NCI-H510A treated with DMSO at 0.1 percent for 48 hours (cell line): ENCODE data around the gene INSIG2.

Experiments used
- DNase-seq: peaks from one replicate; lab custom pipeline; 2025; lab: John Stamatoyannopoulos, UW

INSIG2 gene

DNA sequence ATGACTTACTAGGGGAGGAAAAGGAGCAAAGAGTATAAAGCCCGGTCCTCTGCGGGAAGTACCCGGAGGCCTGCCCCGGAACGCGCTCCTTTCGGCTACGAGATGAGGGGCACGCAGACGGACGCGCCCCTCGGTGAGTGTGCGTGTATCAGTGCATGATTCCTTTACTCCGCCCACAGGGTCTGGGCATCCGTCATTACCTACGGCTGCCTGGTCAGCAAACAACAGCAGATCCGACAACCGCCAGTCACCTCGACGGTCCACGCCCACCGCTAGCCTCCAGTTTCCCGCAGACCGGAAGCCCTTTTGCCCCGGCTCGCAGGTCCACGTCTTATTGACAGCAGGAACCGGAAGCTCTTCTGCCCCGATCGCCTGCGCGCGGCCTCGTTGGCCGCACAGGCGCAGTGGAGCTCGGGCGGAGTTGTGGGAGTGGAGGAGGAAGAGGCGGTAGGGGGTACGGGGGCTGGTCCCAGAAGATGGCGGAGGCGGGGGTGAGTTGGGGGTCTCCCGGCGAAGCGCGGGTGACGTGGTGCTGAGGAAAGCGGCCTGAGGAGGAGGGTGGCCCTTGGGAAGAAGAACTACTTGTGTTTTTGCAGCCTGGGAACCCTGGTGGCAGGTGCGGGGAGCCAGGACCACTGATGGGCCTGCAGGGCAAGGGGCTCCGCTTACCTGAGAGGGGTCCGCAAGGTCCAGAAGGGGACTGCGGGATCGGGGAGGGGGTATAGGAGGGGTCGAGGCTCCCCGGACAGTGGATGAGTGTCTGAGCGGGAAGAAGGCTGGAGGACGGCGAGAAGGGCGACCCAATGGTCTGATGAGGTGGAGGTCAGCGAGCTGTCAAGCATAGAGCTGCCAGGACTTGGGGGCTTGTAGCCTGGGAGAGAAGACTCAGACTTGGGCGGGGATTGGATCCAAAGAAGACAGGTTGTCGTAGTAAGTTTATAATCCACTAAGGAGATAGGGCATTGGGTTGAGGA is at the start of gene INSIG2:
INSIG2 (plus strand) TSS at position 421 of the 974 bp plus-strand sequence. CDS start 8,086 bp downstream, outside the sequence.
- DNase-seq: peak; percentile 97

DNA sequence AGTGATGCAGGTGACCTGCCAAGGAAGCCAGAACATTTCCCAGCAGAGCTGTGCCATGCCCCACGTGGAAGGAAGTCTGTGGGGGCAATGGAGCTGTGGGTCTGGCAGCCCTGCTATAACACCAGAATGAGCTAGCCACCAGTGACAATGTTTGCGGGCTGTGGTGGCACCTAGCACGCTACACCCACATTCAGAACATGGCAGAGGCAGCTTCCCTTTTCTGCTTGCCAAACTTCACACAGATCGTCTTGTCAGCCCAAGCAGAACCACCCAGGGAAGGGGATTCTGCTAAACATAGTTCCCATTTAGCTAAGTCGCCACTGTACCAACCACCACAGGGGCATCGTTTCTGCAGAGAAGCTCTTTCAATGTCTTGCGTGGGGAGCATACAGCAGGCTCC is 47.4 kb upstream of the INSIG2 start:
- no peak for DNase-seq

DNA sequence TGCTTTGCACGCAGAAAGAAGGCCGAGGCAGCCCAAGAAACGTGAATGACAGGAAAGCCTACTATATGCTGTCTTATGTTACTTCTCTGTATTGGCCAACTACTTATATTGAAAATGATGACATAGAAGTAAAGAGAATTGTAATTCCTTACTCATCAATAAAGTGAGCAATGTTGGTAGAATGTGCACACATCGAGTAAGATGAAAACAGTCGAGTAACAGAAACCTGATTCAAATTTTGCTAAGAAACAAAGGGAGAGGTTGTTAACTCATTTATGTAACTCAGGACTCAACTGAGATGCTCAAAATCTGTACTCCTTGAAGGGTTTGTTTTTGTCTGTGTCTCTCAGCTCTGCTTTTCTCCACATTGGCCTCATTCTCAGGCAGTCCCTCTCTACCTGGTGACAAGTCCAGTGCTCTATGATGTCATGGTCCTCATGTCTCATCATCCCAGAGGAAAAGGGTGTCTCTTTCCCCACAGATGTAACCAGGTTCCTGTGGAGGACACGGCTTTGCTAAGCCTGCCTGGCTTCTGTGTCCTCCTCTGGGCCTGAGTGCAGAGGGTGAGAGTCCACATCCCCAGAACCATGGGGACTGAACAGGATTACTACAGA is 44.1 kb upstream of the INSIG2 start:
- DNase-seq: no peak

DNA sequence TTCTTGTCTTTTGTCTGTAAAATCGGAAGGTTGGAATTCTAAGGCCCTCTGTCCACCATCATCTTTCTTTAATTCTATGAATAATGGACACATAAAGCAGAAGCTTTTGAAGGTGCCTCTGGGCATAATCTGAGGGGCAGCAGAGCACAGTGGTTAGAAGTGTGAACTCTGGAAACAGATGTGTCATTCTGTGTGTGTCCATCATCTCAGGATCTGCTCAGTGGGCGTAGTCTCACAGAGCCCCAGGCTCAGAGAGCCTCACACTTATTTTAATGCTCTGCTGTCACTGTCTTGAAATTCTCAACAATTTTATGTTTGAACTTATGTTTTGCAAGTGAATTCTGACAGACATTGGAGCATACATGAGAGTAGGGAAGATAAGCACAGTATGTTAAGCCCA is 43.4 kb upstream of the INSIG2 start:
- DNase-seq: no peak

DNA sequence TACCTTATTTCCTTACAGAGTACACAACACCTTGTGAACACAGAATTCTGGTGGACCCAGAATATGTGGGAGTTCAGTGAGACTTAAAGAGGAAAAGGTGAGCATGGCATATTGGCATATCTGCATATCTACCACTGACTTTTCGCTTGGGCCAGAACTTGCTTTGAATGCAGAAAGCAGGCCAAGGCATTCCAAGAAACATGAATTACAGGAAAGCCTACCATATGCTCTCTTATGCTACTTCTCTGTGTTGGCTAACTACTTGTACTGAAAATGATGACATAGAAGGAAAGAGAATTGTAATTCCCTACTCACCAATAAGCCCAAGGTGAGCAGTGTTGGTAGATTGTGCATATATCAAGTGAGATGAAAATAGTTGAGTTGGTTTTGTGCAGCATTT is 43.0 kb upstream of the INSIG2 start:
- no peak for DNase-seq

DNA sequence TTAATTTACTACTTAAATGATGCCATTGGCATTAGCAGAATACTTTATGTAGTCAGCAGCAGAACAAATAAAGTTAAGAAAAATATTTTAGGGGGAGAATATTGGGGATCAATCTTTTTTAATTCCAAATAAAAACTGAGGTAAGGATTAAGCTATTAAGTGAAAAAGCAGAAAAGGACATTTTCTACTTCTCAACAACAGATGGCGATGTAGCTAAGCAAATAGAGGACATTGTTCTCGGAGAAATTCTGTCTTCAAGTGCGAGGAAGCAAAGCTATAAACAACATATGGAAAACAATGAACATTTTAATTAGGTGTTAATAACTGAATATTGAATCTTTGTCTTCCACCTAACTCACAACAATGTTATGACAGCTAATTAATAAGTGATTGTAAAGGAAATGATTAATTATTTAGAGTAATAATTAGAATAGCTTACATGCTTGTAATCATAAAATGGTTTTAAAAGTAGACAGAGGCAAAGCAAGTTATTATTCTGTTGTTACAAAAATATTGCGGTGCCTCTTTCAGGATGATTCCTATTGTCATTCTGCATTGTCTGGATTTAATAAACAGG is 41.5 kb upstream of the INSIG2 start:
- DNase-seq: peak; percentile 40

DNA sequence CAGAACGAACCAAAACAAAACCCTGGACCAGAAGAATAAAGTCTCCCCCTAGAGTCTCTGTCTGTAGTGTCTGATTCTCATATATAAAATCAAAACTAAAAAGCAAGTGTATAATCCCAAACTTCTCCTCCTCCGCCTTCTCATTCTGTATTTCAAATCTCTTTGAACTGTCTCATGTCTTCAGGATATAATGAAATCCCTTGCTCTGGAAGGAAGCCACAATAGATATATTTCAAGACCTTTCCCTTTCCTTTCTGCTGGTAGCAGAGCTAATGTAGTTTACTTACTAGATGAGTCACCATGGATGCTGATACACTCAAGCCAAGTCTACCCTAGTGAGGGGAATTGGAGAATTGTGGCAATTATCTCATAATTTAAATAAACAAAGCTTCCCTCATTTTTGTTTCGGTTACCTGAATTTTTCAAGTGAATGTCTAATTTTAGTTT is 40.9 kb upstream of the INSIG2 start:
- no peak for DNase-seq

DNA sequence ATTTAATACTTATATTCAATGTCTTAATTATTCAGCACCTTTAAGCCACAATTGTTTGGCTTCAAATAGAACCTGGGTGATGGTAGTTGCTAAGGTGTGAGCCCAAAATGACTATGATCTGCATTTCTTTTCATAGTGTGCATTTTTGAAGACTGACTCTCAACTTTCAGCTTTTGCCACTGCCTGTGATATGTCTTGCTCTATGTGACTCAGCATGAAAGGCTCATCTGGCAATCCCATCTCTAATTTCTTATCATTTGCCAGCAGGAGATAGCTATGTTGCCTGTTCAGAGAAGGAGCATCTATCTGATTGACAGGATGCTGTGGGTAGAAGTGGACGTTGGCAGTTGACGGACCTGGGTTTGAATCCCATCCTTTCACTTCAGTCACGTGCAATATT is 39.9 kb upstream of the INSIG2 start:
- DNase-seq: no peak

DNA sequence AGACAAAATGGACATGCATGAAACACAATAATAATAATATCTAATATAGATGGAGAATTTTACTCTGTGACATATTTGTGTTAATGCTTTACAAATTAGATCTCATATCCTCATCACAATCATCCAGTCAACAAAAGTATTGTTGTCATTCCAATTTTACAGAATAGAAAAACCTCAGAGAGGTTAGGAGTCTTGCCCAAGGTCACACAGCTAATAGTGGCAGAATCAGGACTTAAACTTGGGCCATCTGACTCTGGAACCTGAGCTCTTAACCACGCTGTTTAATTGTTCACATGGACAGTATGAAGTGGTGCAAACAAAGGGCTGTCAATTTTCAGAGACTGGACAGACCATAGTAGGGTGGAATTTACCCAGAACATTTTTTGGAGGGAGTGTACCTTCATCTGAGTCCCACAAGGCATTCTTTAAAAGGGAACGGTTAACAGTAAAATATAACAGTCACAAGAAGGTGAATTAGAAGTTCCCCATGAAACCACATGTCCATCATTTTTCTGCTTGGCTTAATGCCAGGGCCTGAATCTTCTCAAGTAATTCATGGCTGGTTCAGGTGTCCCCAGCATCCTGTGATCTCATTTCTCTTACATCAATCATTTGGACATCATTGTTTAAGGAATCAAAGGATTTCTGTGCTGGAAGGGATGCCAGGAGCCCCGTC is 39.0 kb upstream of the INSIG2 start:
- no peak for DNase-seq

DNA sequence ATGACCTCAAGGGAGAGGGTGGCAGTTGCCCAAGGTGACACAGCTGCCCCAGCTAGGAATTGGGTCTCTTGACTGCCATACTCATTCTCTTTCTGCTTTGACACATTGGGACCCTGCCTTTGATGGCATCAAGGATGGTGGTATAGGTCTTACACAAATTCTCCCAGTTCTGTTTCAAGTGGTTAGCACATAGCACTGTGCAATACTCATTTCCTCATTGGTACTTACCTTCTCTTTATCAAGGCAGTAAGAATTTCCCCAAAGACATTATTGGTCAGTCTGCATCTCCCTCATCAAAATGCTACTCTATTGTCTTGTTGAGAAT is 38.5 kb upstream of the INSIG2 start:
- no peak for DNase-seq

DNA sequence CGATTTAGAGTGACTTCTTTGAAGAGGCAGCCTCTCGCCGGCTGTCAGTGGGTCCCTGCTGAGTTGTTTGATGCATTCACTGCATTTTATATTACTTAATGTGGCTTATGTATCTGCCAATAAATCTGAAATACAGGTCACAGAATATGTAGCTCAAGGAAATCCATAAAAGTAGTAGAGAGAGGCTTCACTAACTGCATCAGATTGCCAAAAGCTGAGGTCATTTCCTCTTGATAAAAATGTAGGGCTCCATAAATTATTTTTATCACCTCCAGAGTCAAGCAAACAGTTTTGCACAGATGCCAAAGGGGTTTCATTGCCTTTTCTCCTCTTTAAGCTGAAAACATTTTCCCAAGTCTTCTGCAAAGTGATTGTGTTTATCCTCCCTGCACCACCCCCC is 37.9 kb upstream of the INSIG2 start:
- no peak for DNase-seq

DNA sequence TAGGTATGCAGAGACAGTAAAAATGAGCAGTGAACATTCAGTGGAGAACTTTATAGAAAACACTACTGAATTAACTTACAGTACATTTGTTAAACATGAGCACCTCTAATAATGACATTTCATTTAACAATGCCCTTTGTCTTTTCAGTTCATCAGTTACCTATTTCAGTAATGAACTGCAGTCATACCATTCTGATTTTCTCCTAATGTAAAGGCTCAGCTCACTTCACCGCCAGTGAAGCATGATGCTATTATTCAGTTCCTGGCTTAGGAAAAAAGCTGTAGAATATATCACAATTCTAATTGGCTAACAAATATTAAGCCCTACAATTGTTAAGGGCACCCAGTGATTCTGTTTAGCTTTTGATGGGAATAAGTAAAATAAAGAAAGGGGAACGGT is 37.3 kb upstream of the INSIG2 start:
- no peak for DNase-seq

DNA sequence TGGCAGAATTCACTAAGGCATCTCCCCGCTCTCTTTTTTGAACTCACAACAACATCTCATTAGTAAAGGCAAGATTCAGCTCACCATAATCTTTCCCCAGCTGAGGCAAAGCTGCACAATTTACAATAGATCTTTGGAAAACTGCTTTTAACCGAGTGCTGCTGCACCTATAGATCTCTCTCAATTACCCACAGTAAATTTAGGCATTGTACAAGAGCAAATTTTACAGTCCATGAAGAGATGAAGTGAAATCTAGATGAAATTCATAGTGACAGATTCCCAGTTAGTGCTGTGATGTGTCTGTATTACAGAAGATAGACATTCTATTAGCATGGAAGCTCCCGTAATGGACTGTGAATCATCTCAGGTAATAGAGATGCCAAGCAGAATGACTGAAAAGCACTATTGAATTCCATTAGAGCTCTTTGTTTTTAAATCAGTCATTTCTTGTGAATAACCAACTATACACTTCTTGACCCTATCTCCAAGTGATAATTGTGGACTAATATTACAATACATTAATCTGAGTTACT is 36.4 kb upstream of the INSIG2 start:
- no peak for DNase-seq

DNA sequence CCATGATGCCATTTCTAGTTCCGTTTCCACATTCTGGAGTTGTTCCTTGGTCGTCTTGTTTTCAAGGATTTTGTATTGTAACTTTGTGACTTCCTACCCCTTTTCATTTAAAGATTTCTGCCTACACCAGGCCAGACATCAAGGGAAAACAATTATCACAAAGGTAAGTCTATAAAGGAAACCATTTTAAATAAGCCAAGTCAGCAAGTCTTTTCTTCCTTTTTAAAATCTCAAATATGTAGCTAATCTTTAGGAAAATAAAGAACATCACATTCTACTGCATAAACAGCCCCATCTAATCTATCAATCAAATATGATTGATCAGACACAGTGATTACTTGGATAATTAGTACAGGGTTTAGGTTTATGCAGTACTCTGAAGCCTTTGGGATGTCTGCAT is 35.8 kb upstream of the INSIG2 start:
- DNase-seq: no peak

DNA sequence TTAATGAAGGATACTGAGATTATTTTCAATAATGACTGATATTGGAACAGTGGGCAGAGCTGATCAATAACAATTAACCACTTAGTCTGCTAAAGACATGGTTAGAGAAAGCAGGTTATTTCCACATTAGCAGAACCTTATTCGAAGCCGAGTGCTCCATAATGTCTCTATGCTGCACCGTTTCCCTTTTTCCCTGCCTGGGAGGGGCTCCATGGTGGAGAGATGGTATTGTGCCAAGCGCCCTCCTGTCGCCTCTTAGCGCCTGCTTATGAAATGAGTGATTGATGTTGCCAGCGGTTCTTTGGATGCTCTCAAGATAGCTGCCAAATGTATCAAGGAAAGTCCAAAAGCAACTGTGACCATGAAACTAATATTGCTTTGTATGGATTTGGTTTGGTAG is 34.6 kb upstream of the INSIG2 start:
- DNase-seq: no peak

DNA sequence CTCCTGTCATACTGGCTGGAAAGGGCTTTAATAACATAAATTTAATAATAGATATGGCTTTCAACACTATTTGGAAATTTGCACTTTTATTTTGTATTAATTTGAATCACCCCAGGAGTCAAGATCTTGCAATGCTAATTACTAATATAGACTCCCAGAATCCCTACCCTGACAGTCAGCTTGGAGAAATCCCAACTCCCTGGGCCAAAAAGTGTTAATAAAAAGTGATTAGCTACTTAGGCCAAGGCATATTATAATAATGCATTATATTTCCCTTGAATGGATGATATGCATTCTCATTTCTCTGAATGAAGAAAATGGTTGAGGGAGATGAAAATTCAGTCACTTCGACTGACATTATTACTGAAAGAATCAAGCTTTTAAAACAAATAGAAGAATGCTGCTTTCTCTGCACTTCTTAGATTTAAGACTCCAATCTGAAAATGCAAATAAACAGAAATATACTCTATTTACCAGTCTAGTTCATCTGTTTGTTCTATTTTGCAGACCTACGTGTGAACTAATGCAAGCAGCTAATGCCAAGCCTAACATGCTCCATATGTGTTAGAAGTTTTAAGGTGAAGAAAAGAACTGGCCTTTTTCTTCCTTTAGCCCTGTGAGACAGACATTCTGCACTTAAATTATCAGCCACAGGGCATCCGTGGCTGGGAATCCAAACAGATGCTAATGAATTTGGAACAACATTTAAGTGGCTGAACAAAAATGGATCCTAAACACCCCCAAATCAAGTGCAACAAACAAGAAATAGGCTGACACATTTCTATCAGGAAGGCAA is 33.9 kb upstream of the INSIG2 start:
- DNase-seq: no peak

DNA sequence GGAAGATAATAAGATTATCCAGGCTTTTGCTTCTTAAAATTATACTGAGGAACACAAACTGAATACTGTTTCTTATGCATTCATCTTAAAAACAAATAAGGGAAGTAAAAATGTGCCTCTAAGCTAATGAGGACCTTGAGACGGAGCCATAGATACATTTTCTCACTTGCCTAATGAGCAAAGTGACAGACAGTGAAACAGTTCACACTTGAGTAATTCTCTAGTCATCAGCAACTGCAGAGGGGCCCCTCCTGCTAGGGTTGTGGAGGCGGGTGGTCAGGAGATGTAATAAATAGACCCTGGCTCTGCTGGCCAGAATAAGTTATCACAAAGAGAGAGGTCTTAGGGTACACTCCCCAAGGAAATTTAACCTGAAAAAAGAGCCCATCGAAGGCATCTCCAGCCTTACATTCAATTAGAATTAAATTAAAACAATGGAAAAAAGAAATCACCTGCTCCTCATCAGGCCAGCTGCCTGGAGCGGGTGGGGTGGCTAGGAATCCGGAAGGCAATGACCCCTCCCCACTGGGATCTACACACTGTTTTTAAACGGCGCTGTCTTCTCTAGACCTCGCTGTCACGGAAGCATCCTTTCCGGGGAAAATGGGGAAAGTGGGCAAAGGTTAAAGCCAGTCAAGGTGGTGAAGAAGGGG is 32.6 kb upstream of the INSIG2 start:
- DNase-seq: no peak

DNA sequence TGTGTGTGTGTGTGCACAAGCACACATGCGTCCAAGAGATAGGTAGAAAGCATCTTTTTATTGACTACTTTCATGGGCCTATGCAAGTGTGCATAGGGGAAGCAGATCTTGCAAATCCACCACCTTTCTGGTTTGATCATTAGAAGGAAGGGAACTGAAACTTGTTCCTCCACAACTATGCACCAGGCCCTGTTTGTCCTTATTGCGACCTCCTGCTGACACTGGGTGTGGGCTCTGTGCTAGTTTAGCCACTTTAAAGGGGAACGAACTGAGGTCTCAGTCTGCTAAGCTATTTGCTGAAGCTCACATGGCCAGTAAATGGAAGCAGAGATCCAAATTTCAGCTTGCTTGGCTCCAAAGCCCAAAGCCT is 32.1 kb upstream of the INSIG2 start:
- DNase-seq: no peak

DNA sequence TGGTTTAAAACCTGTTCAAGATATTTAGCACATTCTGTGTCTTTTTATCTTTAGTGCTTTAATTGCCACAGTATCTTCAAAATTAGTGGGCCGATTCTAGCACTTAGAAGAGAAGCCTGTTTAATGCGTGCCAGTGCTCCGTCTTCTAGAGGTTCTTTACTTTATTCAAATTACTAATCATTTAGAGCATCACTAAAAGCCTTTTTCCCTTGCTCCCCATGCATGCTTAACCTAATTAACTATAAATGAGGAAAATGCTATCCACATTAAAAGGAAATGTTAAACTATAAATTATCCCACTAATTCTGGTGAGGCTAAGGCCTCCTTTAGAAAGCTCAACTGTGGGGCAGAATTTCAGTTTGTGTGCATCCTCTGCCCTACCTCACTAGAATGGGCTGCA is 31.5 kb upstream of the INSIG2 start:
- DNase-seq: no peak

DNA sequence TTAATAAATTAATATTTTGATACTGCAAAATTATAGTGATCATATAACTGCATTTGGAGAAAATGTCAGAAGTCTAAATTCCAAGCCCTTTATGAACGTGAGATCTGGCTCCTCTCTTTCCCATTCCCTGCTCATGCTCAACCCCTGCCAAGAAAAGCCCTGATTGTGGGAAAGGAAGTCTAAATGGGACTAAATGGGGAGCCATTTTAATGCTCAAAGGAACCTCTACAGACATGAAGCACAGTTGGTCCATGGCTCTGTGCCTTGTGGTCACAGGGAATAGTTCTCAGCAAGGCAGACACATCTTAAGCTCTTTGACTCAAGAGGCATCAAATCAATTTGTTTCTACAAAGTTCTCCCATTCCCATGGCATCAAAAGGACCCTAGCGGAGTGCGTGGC is 29.3 kb upstream of the INSIG2 start:
- no peak for DNase-seq

DNA sequence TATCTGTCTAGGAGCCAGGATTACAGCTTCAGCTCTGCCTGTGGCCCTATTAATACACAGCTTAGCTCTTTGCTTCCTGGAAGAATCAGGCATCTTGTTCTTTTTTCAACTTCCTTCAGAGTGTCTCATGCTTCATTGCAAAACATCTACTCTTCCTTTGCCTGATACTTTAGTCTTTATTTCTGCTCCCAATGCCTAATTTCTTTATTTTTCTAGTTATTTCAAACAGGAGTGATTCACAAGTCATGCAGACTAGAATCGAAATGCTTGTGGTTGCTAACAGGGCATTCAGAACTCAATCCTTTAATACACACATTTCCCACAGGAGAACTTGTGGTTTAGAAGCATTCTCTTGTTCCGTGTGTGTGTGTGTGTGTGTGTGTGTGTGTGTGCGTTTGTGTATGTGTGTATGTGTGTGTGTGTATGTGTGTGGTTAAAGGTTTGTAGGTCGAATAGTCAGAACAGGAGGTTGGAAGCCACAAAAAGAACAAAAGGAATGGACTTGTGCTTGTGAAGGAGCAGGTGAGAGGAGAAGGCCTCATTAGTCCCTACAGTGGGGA is 28.3 kb upstream of the INSIG2 start:
- no peak for DNase-seq
